HepG2 (cell line): Measurements from ENCODE around the gene CBLN3. TPM values are rescaled to one million over a fixed set of nuclear protein-coding genes. Genes with fewer than 3 reads are reported as not detected.

Experiments used
- ATF1 ChIP-seq: IDR thresholded peaks from 2 replicates; pipeline ENCODE4 v1.6.1; 2016; ENCODE audit warnings: mild to moderate bottlenecking, control low read depth
- BCL3 ChIP-seq: sonication (generic); formaldehyde crosslinking; IDR thresholded peaks from 2 replicates; pipeline ENCODE4 v1.5.1; 2020; ENCODE audit warnings: mild to moderate bottlenecking, missing genetic modification reagents, moderate library complexity
- DRAP1 ChIP-seq: IDR thresholded peaks from 2 replicates; pipeline ENCODE4 v1.6.1; 2016; ENCODE audit warnings: missing genetic modification reagents, missing compliant biosample characterization
- ESRRA ChIP-seq: sonication (generic); formaldehyde crosslinking; IDR thresholded peaks from 2 replicates; pipeline ENCODE4 v1.5.1; 2020; ENCODE audit warnings: mild to moderate bottlenecking, low read depth, missing genetic modification reagents
- FOXA3 ChIP-seq: IDR thresholded peaks from 2 replicates; pipeline ENCODE4 v1.6.1; 2016; ENCODE audit warnings: missing genetic modification reagents, missing compliant biosample characterization
- SMARCE1 ChIP-seq: fragments of 450-650 bp; IDR thresholded peaks from 2 replicates; pipeline ENCODE4 v1.6.1; 2017; ENCODE audit warnings: borderline replicate concordance
- SOX5 ChIP-seq: IDR thresholded peaks from 2 replicates; pipeline ENCODE4 v1.6.1; 2016; ENCODE audit warnings: borderline replicate concordance
- SOX6 ChIP-seq, 2 experiments: fragments of 450-650 bp in 1 of 2; sonication (generic) in 1 of 2; formaldehyde crosslinking in 1 of 2; IDR thresholded peaks; 2 replicates each; pipeline versions ENCODE4 v1.4.0 to v1.6.1; 2017 to 2020; ENCODE audit warnings: antibody characterized with exemption in 1 of 2, mild to moderate bottlenecking in 1 of 2, missing genetic modification reagents in 1 of 2
- SSRP1 ChIP-seq: IDR thresholded peaks from 2 replicates; pipeline ENCODE4 v1.6.1; 2016; ENCODE audit warnings: control low read depth
- TFAP4 ChIP-seq: sonication (generic); IDR thresholded peaks from 2 replicates; pipeline ENCODE4 v1.6.1; 2016; ENCODE audit warnings: low read depth, borderline replicate concordance
- ZNF543 ChIP-seq: sonication (generic); formaldehyde crosslinking; IDR thresholded peaks from 2 replicates; pipeline ENCODE4 v1.4.0; 2020; ENCODE audit warnings: mild to moderate bottlenecking, missing genetic modification reagents
- ZNF598 ChIP-seq: sonication (generic); formaldehyde crosslinking; IDR thresholded peaks from 2 replicates; pipeline ENCODE4 v1.5.1; 2020; ENCODE audit warnings: mild to moderate bottlenecking, missing genetic modification reagents, borderline replicate concordance
- polyA plus RNA-seq, 8 experiments: library from polyadenylated mRNA; depleted of rRNA in 3 of 8; stranded (reverse) in 7 of 8; unstranded in 1 of 8; fragments of >200 nt; fragmentation: Illumina TruSeq in 4 of 8; extraction: Trizol in 4 of 8; gene quantifications; 2 replicates each; pipeline versions ENCODE4 v1.2.1 to v1.2.3, GENCODE V29; 2011 to 2016; ENCODE audit warnings: low read depth in 4 of 8, missing spikeins in 1 of 8, mixed read lengths in 1 of 8; ENCODE audit not compliant: insufficient read depth in 1 of 8
- total RNA-seq, 5 experiments: library from RNA; depleted of rRNA; stranded (reverse); fragments of >200 nt; fragmentation: Illumina TruSeq; extraction: Trizol; gene quantifications; 2 replicates each; pipeline ENCODE4 v1.2.3, GENCODE V29; 2016; ENCODE audit warnings: low read depth in 1 of 5
- TF ChIP-seq, protein P1 (sequence below), 2 experiments: sonication (generic) in 1 of 2; formaldehyde crosslinking in 1 of 2; IDR thresholded peaks; 2 replicates each; pipeline versions ENCODE4 v1.4.0 to v1.6.1; 2018 to 2020; ENCODE audit warnings: missing genetic modification reagents in 2 of 2, borderline replicate concordance in 1 of 2, low read depth in 1 of 2, mild to moderate bottlenecking in 1 of 2, missing biosample characterization in 1 of 2
- TF ChIP-seq, protein P2 (sequence below): IDR thresholded peaks from 2 replicates; pipeline ENCODE4 v1.4.0; 2020; ENCODE audit warnings: mild to moderate bottlenecking, missing genetic modification reagents
- TF ChIP-seq, protein P3 (sequence below): sonication (generic); formaldehyde crosslinking; conservative IDR thresholded peaks from 2 replicates; pipeline ENCODE4 v1.4.0; 2020; ENCODE audit warnings: mild to moderate bottlenecking, missing genetic modification reagents, moderate library complexity

The CBLN3 gene
- total and polyA plus RNA-seq, 2 of the 13 experiments (the other 11 are each of a cell fraction or from before 2014, with no cell fraction given) = 0.66 to 0.98 TPM

DNA sequence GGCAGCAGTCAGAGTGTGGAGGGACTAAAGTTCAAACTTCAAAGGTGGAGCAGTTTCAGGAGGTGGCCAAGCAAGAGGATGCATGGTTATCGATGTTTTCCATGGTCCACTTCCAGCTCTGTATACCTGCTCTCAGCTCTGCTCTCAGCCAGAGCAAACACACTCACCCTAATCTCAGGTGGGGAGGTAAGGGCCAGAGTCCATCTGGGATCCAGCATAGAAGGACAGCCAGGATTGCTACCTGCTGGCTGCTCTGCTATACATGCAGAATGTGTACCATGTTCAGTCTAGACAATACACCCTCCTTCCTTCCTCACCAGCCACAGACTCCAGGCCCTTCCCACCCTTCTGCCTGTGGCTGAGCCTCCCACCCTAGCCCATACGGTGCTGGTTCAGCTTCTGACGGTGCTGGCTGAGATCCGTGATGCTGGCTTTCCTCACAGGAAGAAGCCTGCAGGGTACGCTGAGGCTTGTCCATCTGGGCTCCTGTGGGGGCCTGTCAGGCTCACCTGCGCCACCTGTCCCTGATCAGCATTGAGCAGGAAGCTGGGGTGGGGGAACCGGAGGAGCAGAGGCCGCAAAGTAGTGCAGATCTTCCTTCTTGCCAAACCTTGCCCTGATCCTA is 2.4 kb downstream of the CBLN3 start (continued):
- TF ChIP-seq DRAP1 (CRISPR knock-in tag) = no peak; the same call in 1 of the 2 replicates
- no peak for TF ChIP-seq SOX6 (IDR thresholded peaks at IDR 0.05)
- TF ChIP-seq SOX6 (CRISPR knock-in tag; IDR thresholded peaks at IDR 0.05) = peak; percentile 71
- TF ChIP-seq, protein P1, sequence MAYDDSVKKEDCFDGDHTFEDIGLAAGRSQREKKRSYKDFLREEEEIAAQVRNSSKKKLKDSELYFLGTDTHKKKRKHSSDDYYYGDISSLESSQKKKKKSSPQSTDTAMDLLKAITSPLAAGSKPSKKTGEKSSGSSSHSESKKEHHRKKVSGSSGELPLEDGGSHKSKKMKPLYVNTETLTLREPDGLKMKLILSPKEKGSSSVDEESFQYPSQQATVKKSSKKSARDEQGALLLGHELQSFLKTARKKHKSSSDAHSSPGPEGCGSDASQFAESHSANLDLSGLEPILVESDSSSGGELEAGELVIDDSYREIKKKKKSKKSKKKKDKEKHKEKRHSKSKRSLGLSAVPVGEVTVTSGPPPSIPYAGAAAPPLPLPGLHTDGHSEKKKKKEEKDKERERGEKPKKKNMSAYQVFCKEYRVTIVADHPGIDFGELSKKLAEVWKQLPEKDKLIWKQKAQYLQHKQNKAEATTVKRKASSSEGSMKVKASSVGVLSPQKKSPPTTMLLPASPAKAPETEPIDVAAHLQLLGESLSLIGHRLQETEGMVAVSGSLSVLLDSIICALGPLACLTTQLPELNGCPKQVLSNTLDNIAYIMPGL (CRISPR knock-in tag; IDR thresholded peaks at IDR 0.05; ENCODE audit: borderline replicate concordance in 1 of 2, low read depth in 1 of 2) = peak; percentile 45 to 74; a peak in 3 of 4 replicates
- TF ChIP-seq, protein P2, sequence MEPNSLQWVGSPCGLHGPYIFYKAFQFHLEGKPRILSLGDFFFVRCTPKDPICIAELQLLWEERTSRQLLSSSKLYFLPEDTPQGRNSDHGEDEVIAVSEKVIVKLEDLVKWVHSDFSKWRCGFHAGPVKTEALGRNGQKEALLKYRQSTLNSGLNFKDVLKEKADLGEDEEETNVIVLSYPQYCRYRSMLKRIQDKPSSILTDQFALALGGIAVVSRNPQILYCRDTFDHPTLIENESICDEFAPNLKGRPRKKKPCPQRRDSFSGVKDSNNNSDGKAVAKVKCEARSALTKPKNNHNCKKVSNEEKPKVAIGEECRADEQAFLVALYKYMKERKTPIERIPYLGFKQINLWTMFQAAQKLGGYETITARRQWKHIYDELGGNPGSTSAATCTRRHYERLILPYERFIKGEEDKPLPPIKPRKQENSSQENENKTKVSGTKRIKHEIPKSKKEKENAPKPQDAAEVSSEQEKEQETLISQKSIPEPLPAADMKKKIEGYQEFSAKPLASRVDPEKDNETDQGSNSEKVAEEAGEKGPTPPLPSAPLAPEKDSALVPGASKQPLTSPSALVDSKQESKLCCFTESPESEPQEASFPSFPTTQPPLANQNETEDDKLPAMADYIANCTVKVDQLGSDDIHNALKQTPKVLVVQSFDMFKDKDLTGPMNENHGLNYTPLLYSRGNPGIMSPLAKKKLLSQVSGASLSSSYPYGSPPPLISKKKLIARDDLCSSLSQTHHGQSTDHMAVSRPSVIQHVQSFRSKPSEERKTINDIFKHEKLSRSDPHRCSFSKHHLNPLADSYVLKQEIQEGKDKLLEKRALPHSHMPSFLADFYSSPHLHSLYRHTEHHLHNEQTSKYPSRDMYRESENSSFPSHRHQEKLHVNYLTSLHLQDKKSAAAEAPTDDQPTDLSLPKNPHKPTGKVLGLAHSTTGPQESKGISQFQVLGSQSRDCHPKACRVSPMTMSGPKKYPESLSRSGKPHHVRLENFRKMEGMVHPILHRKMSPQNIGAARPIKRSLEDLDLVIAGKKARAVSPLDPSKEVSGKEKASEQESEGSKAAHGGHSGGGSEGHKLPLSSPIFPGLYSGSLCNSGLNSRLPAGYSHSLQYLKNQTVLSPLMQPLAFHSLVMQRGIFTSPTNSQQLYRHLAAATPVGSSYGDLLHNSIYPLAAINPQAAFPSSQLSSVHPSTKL (CRISPR knock-in tag) = peak; percentile 94
- no peak for TF ChIP-seq BCL3
- TF ChIP-seq SSRP1 (CRISPR knock-in tag) = peak; percentile 86
- TF ChIP-seq SMARCE1 = no peak
- peak; percentile 71; the same call in 1 of the 2 replicates for TF ChIP-seq ZNF598
- peak; percentile 53; the same call in 1 of the 2 replicates for TF ChIP-seq SOX5
- TF ChIP-seq ESRRA (CRISPR knock-in tag) = peak; percentile 76
- TF ChIP-seq, protein P3, sequence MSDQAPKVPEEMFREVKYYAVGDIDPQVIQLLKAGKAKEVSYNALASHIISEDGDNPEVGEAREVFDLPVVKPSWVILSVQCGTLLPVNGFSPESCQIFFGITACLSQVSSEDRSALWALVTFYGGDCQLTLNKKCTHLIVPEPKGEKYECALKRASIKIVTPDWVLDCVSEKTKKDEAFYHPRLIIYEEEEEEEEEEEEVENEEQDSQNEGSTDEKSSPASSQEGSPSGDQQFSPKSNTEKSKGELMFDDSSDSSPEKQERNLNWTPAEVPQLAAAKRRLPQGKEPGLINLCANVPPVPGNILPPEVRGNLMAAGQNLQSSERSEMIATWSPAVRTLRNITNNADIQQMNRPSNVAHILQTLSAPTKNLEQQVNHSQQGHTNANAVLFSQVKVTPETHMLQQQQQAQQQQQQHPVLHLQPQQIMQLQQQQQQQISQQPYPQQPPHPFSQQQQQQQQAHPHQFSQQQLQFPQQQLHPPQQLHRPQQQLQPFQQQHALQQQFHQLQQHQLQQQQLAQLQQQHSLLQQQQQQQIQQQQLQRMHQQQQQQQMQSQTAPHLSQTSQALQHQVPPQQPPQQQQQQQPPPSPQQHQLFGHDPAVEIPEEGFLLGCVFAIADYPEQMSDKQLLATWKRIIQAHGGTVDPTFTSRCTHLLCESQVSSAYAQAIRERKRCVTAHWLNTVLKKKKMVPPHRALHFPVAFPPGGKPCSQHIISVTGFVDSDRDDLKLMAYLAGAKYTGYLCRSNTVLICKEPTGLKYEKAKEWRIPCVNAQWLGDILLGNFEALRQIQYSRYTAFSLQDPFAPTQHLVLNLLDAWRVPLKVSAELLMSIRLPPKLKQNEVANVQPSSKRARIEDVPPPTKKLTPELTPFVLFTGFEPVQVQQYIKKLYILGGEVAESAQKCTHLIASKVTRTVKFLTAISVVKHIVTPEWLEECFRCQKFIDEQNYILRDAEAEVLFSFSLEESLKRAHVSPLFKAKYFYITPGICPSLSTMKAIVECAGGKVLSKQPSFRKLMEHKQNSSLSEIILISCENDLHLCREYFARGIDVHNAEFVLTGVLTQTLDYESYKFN = peak; percentile 97
- peak; percentile 53; the same call in 1 of the 2 replicates for TF ChIP-seq TFAP4
- TF ChIP-seq FOXA3 (CRISPR knock-in tag) = peak; percentile 82
- peak; percentile 79 for TF ChIP-seq ZNF543 (CRISPR knock-in tag)
- no peak for TF ChIP-seq ATF1 (CRISPR knock-in tag)
